HepG2 (cell line): Measurements from ENCODE around the gene SNX21. TPM values are rescaled to one million over a fixed set of nuclear protein-coding genes. Genes with fewer than 3 reads are reported as not detected.
A peak's percentile ranks its signal among the peaks of the same experiment; 100 is the strongest.

ENCODE experiments used
- ATF2 ChIP-seq: sonication (generic); formaldehyde crosslinking; IDR thresholded peaks from 2 replicates; pipeline ENCODE4 v1.4.0; 2020; ENCODE audit warnings: missing genetic modification reagents
- BRD4 ChIP-seq: sonication (generic); formaldehyde crosslinking; IDR thresholded peaks from 2 replicates; pipeline ENCODE4 v1.4.0; 2020; ENCODE audit warnings: missing genetic modification reagents
- FOXA1 ChIP-seq, 2 experiments: fragments of 450-650 bp in 1 of 2; sonication (generic) in 1 of 2; formaldehyde crosslinking in 1 of 2; IDR thresholded peaks; 2 replicates each; pipeline versions ENCODE4 v1.4.0 to v1.6.1; 2016 to 2020; ENCODE audit warnings: missing genetic modification reagents in 1 of 2
- GTF3A ChIP-seq: sonication (generic); formaldehyde crosslinking; conservative IDR thresholded peaks from 2 replicates; pipeline ENCODE4 v1.4.0; 2020; ENCODE audit warnings: mild to moderate bottlenecking, missing genetic modification reagents
- MTERF4 ChIP-seq: sonication (generic); formaldehyde crosslinking; IDR thresholded peaks from 2 replicates; pipeline ENCODE4 v1.8.0; 2023; ENCODE audit warnings: mild to moderate bottlenecking, missing genetic modification reagents
- MZF1 ChIP-seq: sonication (generic); formaldehyde crosslinking; IDR thresholded peaks from 2 replicates; pipeline ENCODE4 v1.8.1; 2023; ENCODE audit warnings: mild to moderate bottlenecking, missing genetic modification reagents, borderline replicate concordance
- NFE2L2 ChIP-seq: fragments of 150-350 bp; IDR thresholded peaks from 2 replicates; pipeline ENCODE4 v1.6.1; 2014; ENCODE audit warnings: low read length
- RFX3 ChIP-seq: IDR thresholded peaks from 2 replicates; pipeline ENCODE4 v1.6.1; 2016; ENCODE audit warnings: missing biosample characterization, missing genetic modification reagents
- SIN3A ChIP-seq: IDR thresholded peaks from 2 replicates; pipeline ENCODE4 v1.6.1; 2011; ENCODE audit warnings: low read depth, mild to moderate bottlenecking, control low read depth, low read length, borderline replicate concordance
- STAT6 ChIP-seq: sonication (generic); formaldehyde crosslinking; IDR thresholded peaks from 2 replicates; pipeline ENCODE4 v1.4.0; 2020; ENCODE audit warnings: missing genetic modification reagents, mild to moderate bottlenecking, borderline replicate concordance
- TCF7L2 ChIP-seq: IDR thresholded peaks from 2 replicates; pipeline ENCODE4 v1.6.1; 2011; ENCODE audit warnings: mild to moderate bottlenecking, low read depth, low read length, moderate library complexity
- UBTF ChIP-seq: sonication (generic); formaldehyde crosslinking; IDR thresholded peaks from 2 replicates; pipeline ENCODE4 v1.4.0; 2020; ENCODE audit warnings: mild to moderate bottlenecking, missing genetic modification reagents
- ZBTB21 ChIP-seq: sonication (generic); formaldehyde crosslinking; IDR thresholded peaks from 2 replicates; pipeline ENCODE4 v1.4.0; 2020; ENCODE audit warnings: missing genetic modification reagents
- ZBTB7B ChIP-seq: sonication (generic); formaldehyde crosslinking; IDR thresholded peaks from 2 replicates; pipeline ENCODE4 v1.4.0; 2020; ENCODE audit warnings: missing genetic modification reagents
- ZNF18 ChIP-seq: sonication (generic); formaldehyde crosslinking; IDR thresholded peaks from 2 replicates; pipeline ENCODE4 v1.8.0; 2022; ENCODE audit warnings: mild to moderate bottlenecking, missing genetic modification reagents; ENCODE audit not compliant: insufficient replicate concordance
- ZNF414 ChIP-seq: sonication (generic); formaldehyde crosslinking; IDR thresholded peaks from 2 replicates; pipeline ENCODE4 v1.5.0; 2020; ENCODE audit warnings: missing genetic modification reagents
- ZNF672 ChIP-seq: sonication (generic); formaldehyde crosslinking; IDR thresholded peaks from 2 replicates; pipeline ENCODE4 v1.8.1; 2022; ENCODE audit warnings: missing genetic modification reagents
- ZNF816 ChIP-seq: sonication (generic); formaldehyde crosslinking; IDR thresholded peaks from 2 replicates; pipeline ENCODE4 v1.8.0; 2022; ENCODE audit warnings: missing genetic modification reagents, mild to moderate bottlenecking, borderline replicate concordance
- polyA plus RNA-seq, 8 experiments: library from polyadenylated mRNA; depleted of rRNA in 3 of 8; stranded (reverse) in 7 of 8; unstranded in 1 of 8; fragments of >200 nt; fragmentation: Illumina TruSeq in 4 of 8; extraction: Trizol in 4 of 8; gene quantifications; 2 replicates each; pipeline versions ENCODE4 v1.2.1 to v1.2.3, GENCODE V29; 2011 to 2016; ENCODE audit warnings: low read depth in 4 of 8, missing spikeins in 1 of 8, mixed read lengths in 1 of 8; ENCODE audit not compliant: insufficient read depth in 1 of 8
- total RNA-seq, 5 experiments: library from RNA; depleted of rRNA; stranded (reverse); fragments of >200 nt; fragmentation: Illumina TruSeq; extraction: Trizol; gene quantifications; 2 replicates each; pipeline ENCODE4 v1.2.3, GENCODE V29; 2016; ENCODE audit warnings: low read depth in 1 of 5

Gene SNX21
- total and polyA plus RNA-seq, 2 of the 13 experiments (the other 11 are each of a cell fraction or from before 2014, with no cell fraction given) = 7.7 to 12.8 TPM

GRCh38 chr20:45857114-45857881, 23.7 kb downstream of the SNX21 start, which contains the start of the genes ACOT8 and ZSWIM3 (continued):
- TF ChIP-seq ZNF414 (CRISPR knock-in tag) = no peak; the same call in 1 of the 2 replicates
- peak; percentile 37; the same call in 1 of the 2 replicates for TF ChIP-seq ZBTB21 (CRISPR knock-in tag)
- peak; percentile 90 for TF ChIP-seq UBTF (CRISPR knock-in tag)
- no peak; the same call in 1 of the 2 replicates for TF ChIP-seq STAT6 (CRISPR knock-in tag)
- TF ChIP-seq ATF2 = peak; percentile 22
- TF ChIP-seq BRD4 (CRISPR knock-in tag) = no peak; the same call in 1 of the 2 replicates
- TF ChIP-seq TCF7L2 = no peak
- TF ChIP-seq NFE2L2 = no peak
- TF ChIP-seq GTF3A (CRISPR knock-in tag) = no peak
- TF ChIP-seq RFX3 (CRISPR knock-in tag) = no peak; the same call in 1 of the 2 replicates
- no peak for TF ChIP-seq ZNF18 (CRISPR knock-in tag)
- TF ChIP-seq SIN3A = peak; percentile 90
- 0 out of 2 replicates have a peak, but pooled peaks have one; percentile 58 for TF ChIP-seq MTERF4 (CRISPR knock-in tag)
- TF ChIP-seq MZF1 (CRISPR knock-in tag) = no peak
- TF ChIP-seq ZNF672 (CRISPR knock-in tag) = no peak
- no peak; the same call in 1 of the 2 replicates for TF ChIP-seq ZNF816
- peak; percentile 73; the same call in 1 of the 2 replicates for TF ChIP-seq ZBTB7B (CRISPR knock-in tag)
- no peak for TF ChIP-seq FOXA1 (IDR thresholded peaks at IDR 0.05)
- no peak for TF ChIP-seq FOXA1 (CRISPR knock-in tag; IDR thresholded peaks at IDR 0.05)
